Fibroblast of pulmonary artery (primary cell): ENCODE measurements around the gene KRT77.

ENCODE experiments used
- DNase-seq: peaks from one replicate; pipeline ENCODE4 v3.0.0-alpha.2; 2010; ENCODE audit warnings: low read depth
- H3K4me3 ChIP-seq: replicated peaks from 2 replicates; pipeline ENCODE4 v1.5.1; 2011; ENCODE audit warnings: low read depth, mild to moderate bottlenecking, control low read depth, low read length, moderate library complexity
- TF ChIP-seq, protein P1 (sequence below): IDR thresholded peaks from 2 replicates; pipeline ENCODE4 v1.5.1; 2011; ENCODE audit warnings: mild to moderate bottlenecking, control low read depth, low read length, inconsistent platforms; ENCODE audit errors: missing control alignments

KRT77 gene

DNA sequence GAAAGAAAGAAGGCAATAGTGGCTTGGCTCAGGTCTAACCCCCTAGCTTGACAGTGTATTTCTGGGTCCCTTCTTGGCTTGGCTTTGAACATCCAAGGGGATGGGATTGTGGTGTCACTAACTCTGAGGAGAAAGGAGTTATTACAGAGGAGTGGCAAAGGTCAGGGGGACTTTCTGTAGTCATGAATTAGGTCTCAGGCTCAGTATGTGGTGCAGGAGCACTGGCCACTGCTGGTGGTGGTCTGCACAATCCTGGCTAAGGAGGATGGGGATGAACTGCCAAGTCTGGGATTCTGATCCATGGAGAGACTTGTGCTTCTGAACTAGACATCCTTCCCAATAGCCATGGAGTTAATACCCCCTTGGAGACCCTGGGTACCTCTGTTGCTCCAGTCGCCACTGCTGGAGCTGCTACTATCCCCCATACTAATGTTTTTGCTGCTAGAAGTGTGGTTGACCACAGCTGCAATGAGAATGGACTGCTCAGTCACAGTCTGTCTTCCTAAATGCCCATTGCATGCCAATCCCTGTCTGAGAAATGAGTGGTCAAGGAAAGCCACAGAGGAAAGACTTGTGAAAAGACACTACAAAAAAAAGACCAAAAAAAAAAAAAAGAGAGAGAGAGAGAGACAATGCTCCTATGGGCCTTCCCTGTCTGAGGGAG is 41.3 kb upstream of the KRT77 start:
- no peak overlapping the region for H3K4me3 ChIP-seq

DNA sequence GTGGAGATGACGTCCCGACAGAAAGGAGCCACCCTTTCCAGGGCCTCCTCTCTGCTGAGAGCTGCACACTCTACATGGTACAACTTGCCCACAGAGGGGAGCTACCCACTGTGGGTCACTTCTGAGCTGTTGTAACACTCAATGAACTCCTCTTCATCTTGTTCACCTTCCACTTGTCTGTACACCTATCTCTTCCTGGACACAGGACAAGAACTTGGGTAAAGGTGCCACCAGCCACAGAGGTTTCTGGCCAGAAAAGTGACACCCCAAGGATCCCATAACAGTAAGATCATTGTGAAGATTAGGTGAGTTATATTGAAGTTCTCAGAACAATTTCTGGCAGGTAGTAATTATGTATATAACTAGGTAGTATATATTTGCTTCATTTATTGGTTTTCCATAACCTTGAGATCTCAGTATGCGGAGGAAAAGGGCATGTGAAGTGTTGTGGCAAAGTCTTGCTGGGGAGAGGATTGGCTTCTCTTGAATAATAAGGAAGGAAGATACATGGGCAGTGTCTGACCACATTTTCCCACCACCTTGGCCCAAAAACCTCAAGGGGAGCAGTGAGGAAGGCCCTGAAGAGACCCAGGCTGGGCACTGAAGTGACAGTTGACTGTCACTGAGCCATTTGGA is 39.6 kb upstream of the KRT77 start:
- TF ChIP-seq, protein P1, sequence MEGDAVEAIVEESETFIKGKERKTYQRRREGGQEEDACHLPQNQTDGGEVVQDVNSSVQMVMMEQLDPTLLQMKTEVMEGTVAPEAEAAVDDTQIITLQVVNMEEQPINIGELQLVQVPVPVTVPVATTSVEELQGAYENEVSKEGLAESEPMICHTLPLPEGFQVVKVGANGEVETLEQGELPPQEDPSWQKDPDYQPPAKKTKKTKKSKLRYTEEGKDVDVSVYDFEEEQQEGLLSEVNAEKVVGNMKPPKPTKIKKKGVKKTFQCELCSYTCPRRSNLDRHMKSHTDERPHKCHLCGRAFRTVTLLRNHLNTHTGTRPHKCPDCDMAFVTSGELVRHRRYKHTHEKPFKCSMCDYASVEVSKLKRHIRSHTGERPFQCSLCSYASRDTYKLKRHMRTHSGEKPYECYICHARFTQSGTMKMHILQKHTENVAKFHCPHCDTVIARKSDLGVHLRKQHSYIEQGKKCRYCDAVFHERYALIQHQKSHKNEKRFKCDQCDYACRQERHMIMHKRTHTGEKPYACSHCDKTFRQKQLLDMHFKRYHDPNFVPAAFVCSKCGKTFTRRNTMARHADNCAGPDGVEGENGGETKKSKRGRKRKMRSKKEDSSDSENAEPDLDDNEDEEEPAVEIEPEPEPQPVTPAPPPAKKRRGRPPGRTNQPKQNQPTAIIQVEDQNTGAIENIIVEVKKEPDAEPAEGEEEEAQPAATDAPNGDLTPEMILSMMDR: no peak
- DNase-seq: no peak
- no peak overlapping the region for H3K4me3 ChIP-seq

More for the DNA sequence above, 41.3 kb upstream of the KRT77 start:
- TF ChIP-seq, protein P1: no peak
- DNase-seq: no peak

DNA sequence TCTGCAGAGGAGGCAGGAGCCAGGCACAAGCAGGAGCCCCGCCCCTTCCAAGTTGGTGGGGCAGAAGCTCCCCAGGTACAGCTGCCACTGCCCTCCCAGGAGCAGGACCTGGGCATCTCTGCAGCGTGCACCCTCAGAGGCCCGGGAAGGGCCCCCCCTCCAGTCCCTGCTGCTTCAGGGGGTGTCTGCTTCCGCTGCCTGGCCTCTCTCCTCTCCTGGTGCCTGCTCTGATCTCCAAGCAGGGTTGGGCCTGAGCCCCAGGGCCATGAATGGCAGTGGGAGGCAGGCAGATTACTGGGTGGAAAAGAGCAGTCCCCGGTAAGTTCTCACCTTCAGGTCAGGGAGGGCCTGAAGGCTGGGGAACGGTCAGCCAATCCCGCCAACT is 38.9 kb upstream of the KRT77 start:
- TF ChIP-seq, protein P1: no peak
- no peak for DNase-seq
- no peak overlapping the region for H3K4me3 ChIP-seq

DNA sequence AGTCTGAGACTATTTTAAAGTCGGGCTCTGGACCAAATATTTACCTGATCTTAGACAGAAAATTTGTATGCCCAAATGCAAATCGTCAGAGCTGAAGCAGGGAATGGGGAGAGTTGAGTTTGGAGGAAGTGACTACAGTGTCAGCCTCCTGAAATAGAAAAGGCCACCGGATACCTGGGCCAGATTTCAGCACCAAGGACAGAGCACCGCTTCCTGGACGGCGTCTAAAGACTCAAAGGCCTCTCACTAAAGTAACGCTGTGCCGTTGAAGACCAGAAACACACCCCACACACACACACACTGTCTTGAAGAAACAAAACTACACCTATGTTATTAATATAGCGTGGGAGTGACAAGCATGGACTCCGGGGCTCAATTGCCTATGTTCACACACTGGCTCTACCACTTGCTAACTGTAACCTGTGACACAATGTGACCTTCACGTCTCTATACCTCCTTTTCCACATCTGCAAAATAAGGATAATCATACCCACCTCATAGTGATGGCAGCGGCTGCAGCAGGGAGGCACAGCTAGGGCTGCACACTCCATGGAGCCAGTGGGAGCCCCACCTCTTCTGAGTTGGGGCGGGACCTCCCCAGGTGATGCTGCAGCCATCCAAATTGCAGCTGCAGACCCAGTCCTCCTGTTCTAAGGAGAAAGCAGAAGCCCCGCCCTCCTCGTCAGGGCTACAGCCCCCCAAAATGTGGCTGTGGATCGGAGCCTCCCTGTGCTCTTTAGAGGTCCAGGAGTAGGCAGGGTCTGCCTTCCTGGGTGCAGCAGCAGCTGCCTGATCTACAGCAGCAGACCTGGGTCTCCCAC is 38.3 kb upstream of the KRT77 start:
- TF ChIP-seq, protein P1: no peak
- no peak overlapping the region for H3K4me3 ChIP-seq
- peak; percentile 72 for DNase-seq

DNA sequence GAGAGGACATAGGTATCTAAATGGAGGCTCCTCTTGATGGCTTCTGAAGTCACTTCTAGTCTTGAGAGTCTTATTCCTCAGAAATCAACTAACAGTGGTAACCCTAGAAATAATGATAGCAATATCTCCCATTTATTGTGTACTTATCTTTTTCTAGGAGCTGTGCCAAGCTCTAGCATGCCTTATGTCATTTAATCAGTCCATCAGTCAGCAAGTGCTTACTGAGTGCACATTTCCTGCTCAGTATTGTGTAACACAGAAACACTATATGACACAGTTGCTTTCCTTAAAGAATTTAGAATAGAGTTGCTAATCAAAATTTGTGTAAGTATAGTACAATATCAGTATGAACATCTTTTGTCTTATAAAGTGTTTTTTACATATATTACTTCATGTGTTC is 37.3 kb upstream of the KRT77 start:
- no peak overlapping the region for H3K4me3 ChIP-seq
- peak; percentile 46 for DNase-seq
- TF ChIP-seq, protein P1: no peak

DNA sequence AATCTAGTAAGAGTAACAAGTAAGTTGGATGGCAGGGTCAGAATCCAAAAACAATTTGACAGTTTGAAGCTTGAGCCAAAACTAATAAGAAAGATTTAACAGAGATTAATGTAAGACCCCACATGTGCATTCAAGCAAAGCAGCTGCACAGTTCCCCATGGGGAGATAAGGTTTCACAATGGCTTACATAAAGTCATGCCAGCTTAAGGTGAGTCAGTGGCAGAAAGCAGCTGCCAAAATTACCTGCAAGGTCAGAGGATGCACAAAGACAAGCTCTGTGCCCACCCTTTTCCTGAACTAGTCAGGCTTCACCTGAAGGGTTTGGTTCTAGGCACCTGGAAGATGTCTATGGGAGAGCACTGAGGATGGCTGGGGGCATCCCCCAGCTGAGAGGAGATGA is 36.6 kb upstream of the KRT77 start:
- no peak for DNase-seq
- no peak overlapping the region for H3K4me3 ChIP-seq
- TF ChIP-seq, protein P1: no peak
